Left lung (tissue), 14 donors: ENCODE results near the gene MIOS. TPM values are rescaled to one million over a fixed set of nuclear protein-coding genes. Genes with fewer than 3 reads are reported as not detected.

ENCODE experiments used
- ATAC-seq: fragments of 200-7000 bp; cut with Tn5 transposase; one replicate; pipeline ENCODE4 v1.9.1; 2020; ENCODE audit warnings: moderate library complexity
- DNase-seq, 4 donors: peaks; one replicate each; pipeline ENCODE4 v3.0.0-alpha.2; 2013 to 2020
- H3K27ac ChIP-seq, 2 donors: fragments of 200-600 bp; sonication (generic) in 1 of 2; one replicate each; pipeline versions ENCODE4 v1.5.0 to v1.8.0; 2020 to 2021
- H3K27me3 ChIP-seq, 2 donors: fragments of 200-600 bp; sonication (generic) in 1 of 2; one replicate each; pipeline versions ENCODE4 v1.5.0 to v1.8.0; 2020 to 2021
- H3K36me3 ChIP-seq, 2 donors: fragments of 200-600 bp; sonication (generic) in 1 of 2; one replicate each; pipeline versions ENCODE4 v1.5.0 to v1.8.0; 2020 to 2021
- H3K4me1 ChIP-seq, 2 donors: fragments of 200-600 bp; one replicate each; pipeline ENCODE4 v1.8.0; 2021
- H3K4me3 ChIP-seq, 2 donors: fragments of 200-600 bp; sonication (generic) in 1 of 2; one replicate each; pipeline versions ENCODE4 v1.5.0 to v1.8.0; 2020 to 2021; ENCODE audit warnings: mild to moderate bottlenecking in 1 of 2
- H3K9me3 ChIP-seq, 2 donors: fragments of 200-600 bp; sonication (generic) in 1 of 2; one replicate each; pipeline versions ENCODE4 v1.5.0 to v1.8.0; 2020 to 2021
- intact Hi-C, 2 donors: fragments of 100-400 bp; cut with DNase I; formaldehyde crosslinking; loops; one replicate each; pipeline versions ENCODE4 v1.11.2 to v1.14.2; 2022
- long read RNA-seq, 12 donors: library from polyadenylated mRNA in 2 of 12; unstranded in 2 of 12; transcript quantifications; one replicate each; pipeline ENCODE4 v2.0.0 and lab custom pipeline, GENCODE V29; 2019 to 2026
- polyA plus RNA-seq, 6 donors: library from polyadenylated mRNA; unstranded; fragments of 120-200 nt; gene quantifications; one replicate each; pipeline ENCODE4 v1.2.1, GENCODE V29; 2013; ENCODE audit not compliant: insufficient read length in 6 of 6
- total RNA-seq, 2 donors: library from RNA; stranded (reverse); fragmentation: NEBNext Ultra II Directional; extraction: Animal tissue kit (Norgen Biotek cat#: 25700); gene quantifications; one replicate each; pipeline ENCODE4 v1.2.1, GENCODE V29; 2021
- TF ChIP-seq, protein P1 (sequence below), 2 donors: fragments of 200-600 bp; sonication (generic) in 1 of 2; IDR thresholded peaks; one replicate each; pipeline versions ENCODE4 v1.5.0 to v1.8.0; 2021; ENCODE audit warnings: antibody characterized with exemption in 2 of 2
- donor health status: DM: no; HTN: yes; CAD: no.
- donor health status: DM: no; HTN: no; CAD: no.

The MIOS gene
- total RNA-seq (10 to 100 TPM; 25.3 to 31.2 TPM), polyA plus RNA-seq (10 to 100 TPM; 32.4 to 40.1 (median 36.9) TPM)
- long read RNA-seq, donor 1, partial matches to known transcripts = 0 of 2 reads
- long read RNA-seq, donor 1, other reads (novel, unspliced or antisense) = 0 of 2 reads
- long read RNA-seq, donor 2, partial matches to known transcripts = 0 of 4 reads
- long read RNA-seq, donor 2, other reads (novel, unspliced or antisense) = 0 of 4 reads
- long read RNA-seq, donor 3, partial matches to known transcripts = 0 of 3 reads
- long read RNA-seq, donor 3, other reads (novel, unspliced or antisense) = 0 of 3 reads
- long read RNA-seq, donor 4 = 0 reads
- long read RNA-seq, donor 5, partial matches to known transcripts = 0 of 2 reads
- long read RNA-seq, donor 5, other reads (novel, unspliced or antisense) = 0 of 2 reads
- long read RNA-seq, donor 6, partial matches to known transcripts = 0 of 8 reads
- long read RNA-seq, donor 6, other reads (novel, unspliced or antisense) = 0 of 8 reads
- long read RNA-seq, donor 7, partial matches to known transcripts = 0 of 4 reads
- long read RNA-seq, donor 7, other reads (novel, unspliced or antisense) = 0 of 4 reads
- long read RNA-seq, donor 8, partial matches to known transcripts = 0 of 2 reads
- long read RNA-seq, donor 8, other reads (novel, unspliced or antisense) = 0 of 2 reads
- long read RNA-seq, donor 9 = 0 reads
- long read RNA-seq, donor 10, partial matches to known transcripts = 2 of 3 reads
- long read RNA-seq, donor 10, other reads (novel, unspliced or antisense) = 0 of 3 reads
- long read RNA-seq, donor 11, partial matches to known transcripts = 0 of 6 reads
- long read RNA-seq, donor 11, other reads (novel, unspliced or antisense) = 0 of 6 reads
- long read RNA-seq, donor 12, partial matches to known transcripts = 0 of 1 reads
- long read RNA-seq, donor 12, other reads (novel, unspliced or antisense) = 0 of 1 reads

DNA sequence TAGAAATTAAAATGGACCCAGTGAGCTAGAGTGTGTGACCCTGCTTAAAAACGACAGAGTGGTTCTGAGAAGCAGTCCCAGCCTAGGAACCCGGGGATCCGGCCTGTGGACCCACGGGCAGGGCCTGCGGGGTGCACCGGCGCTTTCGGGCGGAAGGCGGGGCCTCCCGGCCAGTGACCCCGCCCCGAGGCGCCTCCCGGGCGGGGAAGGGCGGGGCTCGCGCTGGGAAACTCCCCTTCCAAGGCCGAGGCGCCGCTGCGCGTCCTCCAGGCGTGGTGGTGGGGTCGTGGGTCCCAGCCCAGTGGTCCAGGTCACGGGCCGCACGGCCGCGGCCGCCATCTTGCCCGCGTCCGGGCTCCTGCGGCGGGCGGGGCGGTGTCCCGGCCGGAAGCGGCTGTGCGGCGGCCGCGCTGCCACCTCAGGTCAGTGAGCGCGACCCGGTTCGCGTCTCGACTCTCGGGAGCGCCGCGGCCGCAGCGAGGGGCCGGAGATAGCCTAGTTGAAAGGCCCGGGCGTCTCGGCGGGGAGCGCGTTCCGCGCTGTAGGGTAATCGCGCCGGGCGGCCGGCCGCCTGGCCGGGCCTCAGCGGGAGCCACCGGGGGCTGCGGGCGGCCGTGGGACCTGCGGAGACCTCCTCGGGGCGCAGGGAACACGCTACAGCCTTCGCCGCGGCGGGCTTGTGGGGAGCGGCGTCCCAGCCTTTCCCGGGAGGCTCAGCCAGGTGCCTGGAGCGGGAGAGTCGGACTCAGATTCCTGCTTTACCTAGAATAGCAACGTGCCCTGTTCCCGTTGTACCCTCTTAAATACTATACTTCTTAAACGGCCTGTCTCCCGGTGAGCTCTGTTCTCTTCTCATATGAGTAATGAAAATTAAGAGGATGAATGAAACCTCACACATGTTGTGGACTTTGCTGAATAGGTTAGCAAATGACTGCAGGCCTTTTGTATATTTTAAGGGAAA lies at the start of gene MIOS:
Gene MIOS (plus strand): TSS at position 234 of the 961 bp plus-strand sequence. CDS start 5,592 bp downstream, outside the sequence.
- peak; percentile 80 to 98 (median 92) for DNase-seq
- intact Hi-C loops = no loop called here
- H3K4me1 ChIP-seq = peaks cover 9 to 50% of the 10 kb centered on the region in 2 donors
- H3K4me3 ChIP-seq = peak within 1 kb of the TSS; percentile 79 to 88
- H3K27ac ChIP-seq = peak within 1 kb of the TSS; percentile 95 to 96
- no peaks in the 10 kb centered on the region for H3K27me3 ChIP-seq
- TF ChIP-seq, protein P1, sequence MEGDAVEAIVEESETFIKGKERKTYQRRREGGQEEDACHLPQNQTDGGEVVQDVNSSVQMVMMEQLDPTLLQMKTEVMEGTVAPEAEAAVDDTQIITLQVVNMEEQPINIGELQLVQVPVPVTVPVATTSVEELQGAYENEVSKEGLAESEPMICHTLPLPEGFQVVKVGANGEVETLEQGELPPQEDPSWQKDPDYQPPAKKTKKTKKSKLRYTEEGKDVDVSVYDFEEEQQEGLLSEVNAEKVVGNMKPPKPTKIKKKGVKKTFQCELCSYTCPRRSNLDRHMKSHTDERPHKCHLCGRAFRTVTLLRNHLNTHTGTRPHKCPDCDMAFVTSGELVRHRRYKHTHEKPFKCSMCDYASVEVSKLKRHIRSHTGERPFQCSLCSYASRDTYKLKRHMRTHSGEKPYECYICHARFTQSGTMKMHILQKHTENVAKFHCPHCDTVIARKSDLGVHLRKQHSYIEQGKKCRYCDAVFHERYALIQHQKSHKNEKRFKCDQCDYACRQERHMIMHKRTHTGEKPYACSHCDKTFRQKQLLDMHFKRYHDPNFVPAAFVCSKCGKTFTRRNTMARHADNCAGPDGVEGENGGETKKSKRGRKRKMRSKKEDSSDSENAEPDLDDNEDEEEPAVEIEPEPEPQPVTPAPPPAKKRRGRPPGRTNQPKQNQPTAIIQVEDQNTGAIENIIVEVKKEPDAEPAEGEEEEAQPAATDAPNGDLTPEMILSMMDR (IDR thresholded peaks at IDR 0.05) = no peak
- peak; percentile 93 for ATAC-seq
- no peaks in the 10 kb centered on the region for H3K36me3 ChIP-seq
- no peaks in the 10 kb centered on the region for H3K9me3 ChIP-seq

DNA sequence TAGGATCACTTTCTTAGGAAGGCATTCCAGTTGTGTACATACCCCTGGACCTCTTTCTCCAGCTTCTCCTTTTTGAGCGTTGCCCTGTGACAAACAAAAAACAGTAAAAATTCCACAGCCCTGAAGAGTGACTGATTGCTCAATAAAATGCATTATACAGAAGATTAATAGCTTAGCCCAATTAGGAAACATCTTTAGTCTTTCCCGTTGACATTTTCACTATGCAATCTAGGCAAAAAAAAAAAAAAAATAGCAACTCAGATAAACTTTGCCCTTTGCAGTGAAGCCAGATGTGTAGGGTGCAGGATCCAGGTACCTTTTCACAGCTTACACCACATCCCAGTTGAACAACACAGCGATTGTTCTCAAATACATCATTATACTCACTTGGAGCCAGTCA lies 48.9 kb upstream of the MIOS start:
- H3K4me3 ChIP-seq = no peak overlapping the region
- ATAC-seq (no peak), DNase-seq (no peak)
- intact Hi-C loops = no loop called here
- TF ChIP-seq, protein P1 (IDR thresholded peaks at IDR 0.05) = no peak
- no peaks in the 10 kb centered on the region for H3K36me3 ChIP-seq
- no peaks in the 10 kb centered on the region for H3K9me3 ChIP-seq
- no peak overlapping the region for H3K27ac ChIP-seq
- H3K4me1 ChIP-seq = no peaks in the 10 kb centered on the region
- H3K27me3 ChIP-seq = no peaks in the 10 kb centered on the region

DNA sequence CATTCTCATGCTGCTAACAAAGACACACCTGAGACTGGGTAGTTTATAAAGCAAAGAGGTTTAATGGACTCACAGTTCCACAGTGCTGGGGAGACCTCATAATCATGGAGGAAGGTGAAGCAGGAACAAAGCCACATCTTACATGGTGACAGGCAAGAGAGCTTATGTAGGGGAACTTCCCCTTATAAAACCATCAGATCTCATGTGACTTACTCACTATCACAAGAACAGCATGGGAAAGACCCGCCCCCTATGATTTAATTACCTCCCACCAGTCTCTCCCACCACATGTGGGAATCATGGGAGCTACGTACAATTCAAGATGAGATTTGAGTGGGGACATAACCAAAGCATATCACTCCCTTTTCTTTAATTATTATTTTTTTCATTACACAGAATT lies 47.6 kb upstream of the MIOS start:
- Histone ChIP-seq H3K27ac (no peak overlapping the region), H3K4me3 (no peak overlapping the region), H3K9me3 (no peaks in the 10 kb centered on the region), H3K36me3 (no peaks in the 10 kb centered on the region), H3K27me3 (no peaks in the 10 kb centered on the region), H3K4me1 (no peaks in the 10 kb centered on the region)
- intact Hi-C loops = no loop called here
- TF ChIP-seq, protein P1 (IDR thresholded peaks at IDR 0.05) = no peak
- no peak for DNase-seq
- ATAC-seq = no peak

DNA sequence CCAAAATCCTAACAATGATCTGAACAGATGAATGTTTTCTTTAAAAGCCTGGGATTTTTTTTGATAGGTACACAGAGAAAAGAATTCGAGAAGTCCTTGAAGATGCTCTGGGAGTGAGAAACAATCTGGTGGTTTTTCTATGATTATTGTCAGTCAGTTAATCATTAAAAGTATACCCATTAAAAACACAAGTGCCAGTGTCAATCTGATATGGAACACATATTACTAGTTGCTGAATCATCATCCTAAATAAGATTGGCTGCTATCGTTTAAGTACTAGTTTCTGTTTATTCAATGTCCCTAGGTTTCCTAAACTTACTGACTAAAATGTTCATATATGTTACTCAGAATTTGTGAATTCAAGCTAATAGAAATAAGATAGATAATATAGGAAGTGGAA lies 47.2 kb upstream of the MIOS start:
- no peaks in the 10 kb centered on the region for H3K27me3 ChIP-seq
- H3K9me3 ChIP-seq = no peaks in the 10 kb centered on the region
- DNase-seq (no peak), ATAC-seq (no peak)
- no peaks in the 10 kb centered on the region for H3K36me3 ChIP-seq
- H3K4me3 ChIP-seq = no peak overlapping the region
- no peak overlapping the region for H3K27ac ChIP-seq
- intact Hi-C loops = no loop called here
- H3K4me1 ChIP-seq = no peaks in the 10 kb centered on the region
- TF ChIP-seq, protein P1 (IDR thresholded peaks at IDR 0.05) = no peak
